ENCODE measurements around the gene ADAMTS17. TPM values are rescaled to one million over a fixed set of nuclear protein-coding genes. Genes with fewer than 3 reads are reported as not detected.

Gene ADAMTS17
- total RNA-seq, 1 donor from 2014 or later, result not detected

DNA sequence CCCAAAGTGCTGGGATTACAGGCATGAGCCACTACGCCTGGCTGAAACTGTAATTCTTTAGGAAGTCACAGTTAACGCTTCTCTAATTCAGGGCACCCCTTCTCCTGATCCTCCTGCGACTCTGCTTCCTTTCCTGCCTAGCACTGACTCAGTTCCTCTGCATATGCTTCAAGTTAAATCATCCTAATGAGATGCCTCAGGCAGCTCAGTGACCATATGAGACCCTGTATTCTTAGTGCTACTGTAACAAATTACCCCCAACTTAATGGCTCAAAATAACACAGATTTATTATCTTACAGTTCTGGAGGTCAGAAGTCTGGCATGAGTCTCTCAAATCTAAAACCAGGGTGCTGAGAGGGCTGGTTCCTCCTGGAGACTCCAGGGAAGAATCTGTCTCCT, 336.8 kb downstream of the ADAMTS17 start:
- no peak for DNase-seq (ENCODE audit: extremely low read depth, low read depth, low spot score)

DNA sequence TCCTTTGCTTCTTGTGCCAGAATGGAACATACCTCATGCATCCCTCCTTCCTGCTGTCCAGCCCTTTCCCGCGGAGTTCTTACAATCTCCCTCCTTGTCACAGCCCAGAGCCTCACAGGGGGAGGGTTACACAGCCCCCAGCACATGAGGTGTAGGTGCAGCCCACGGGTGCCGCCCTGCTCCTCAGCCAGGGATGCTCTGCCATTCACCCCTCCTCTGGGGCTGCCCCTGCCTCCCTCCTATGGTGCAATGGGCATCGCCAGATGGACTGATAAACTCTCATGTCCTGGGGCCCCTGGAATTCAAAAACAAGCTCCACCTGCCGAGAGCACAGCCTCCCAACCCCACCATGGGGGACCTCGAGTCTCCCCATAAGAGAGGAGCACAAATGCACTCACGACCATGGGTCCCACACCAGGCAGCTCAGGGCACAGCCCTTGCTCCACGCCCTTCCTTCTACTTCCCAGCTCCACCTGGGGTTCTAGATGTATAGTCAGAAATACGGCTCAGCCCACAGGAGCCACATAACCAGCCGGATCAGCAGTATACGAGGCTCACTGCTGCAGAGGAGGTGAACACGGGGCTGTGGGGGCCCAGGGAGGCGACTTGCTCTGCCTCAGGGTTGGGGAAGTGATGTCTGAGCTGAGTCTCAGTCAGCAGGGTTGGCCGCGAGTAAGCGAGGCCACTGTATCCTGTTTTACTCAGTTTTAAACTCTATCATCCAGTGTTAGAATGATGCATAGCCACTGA, 338.8 kb downstream of the ADAMTS17 start:
- DNase-seq (ENCODE audit: extremely low read depth, low read depth, low spot score), result no peak

DNA sequence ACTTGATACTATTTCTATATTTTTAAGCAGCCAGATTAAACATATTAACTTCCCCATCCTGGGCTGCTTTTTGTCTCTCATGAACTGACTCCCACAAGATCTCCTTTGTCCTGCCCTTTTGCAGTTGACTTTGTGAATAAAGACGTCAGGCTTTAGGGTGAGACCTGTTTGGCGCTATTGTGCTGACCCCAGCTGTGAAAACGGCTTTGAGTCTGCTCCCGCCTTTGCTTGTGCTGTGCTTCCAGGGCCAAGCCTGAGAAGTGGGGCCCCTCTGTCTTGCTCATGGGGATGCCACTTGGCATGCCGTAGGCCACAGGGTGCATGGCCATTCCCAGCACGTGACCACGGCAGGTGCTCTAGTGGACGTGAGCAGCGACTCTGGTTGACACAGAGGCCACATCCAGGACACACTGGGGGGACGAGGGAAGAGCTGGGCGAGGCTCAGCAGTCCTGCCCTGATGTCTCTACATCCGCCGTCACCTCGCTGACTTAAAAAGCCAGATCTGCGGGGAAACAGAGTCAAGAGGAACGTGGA, 339.6 kb downstream of the ADAMTS17 start:
- no peak for DNase-seq (ENCODE audit: extremely low read depth, low read depth, low spot score)

DNA sequence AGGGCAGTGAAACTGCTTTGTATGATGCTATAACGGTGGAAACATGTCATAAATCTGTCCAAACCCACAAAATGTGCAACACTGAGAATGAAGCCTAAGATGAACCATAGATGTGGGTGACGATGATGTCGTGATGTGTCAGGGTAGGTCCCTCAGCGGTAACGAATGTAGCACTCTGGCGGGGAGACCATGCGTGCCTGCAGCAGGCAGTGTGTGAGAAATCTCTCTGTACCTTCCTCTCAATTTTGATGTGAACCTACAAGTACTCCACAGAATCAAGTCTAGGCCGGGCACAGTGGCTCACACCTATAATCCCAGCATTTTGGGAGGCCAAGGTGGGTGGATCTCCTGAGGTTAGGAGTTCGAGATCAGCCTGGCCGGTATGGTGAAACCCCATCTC, 340.4 kb downstream of the ADAMTS17 start:
- no peak for DNase-seq (ENCODE audit: extremely low read depth, low read depth, low spot score)

DNA sequence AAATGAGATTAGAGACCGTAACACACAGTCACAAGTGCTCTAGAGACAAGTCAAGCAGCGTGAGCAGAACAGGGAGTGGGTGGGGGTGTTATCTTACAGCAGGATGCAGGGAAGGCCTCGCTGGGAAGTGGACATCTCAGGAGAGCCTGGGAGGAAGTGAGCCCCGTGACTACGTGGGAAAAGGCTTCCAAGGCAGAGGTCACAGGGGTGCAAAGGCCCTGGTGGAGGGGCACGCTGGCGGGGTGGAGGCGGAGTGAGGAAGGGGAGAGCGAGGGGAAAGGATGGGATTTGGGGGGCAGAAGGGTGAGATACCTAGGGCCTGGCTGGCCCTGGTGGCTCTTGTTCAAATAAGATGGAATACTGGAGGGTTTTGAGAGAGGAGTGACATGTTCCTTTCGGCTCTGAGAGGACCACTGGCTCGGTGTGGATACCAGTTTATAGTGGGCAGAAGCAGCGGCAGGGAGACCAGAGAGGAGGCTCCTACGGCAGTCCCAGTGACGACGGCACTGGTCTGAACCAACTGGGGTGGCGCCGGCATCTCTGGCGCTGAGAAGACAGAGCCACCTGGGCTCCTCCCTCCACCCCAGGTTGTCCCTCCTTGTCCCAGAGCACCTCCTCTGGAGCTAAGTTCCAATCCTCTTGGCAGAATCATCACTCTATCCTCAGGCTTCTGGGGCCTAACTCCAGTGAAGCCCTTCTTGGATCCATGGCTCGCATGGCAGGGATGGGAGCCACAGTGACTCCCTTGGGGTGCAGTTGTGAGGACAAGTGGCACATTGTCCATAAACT, 342.3 kb downstream of the ADAMTS17 start:
- no peak for DNase-seq (ENCODE audit: extremely low read depth, low read depth, low spot score)

DNA sequence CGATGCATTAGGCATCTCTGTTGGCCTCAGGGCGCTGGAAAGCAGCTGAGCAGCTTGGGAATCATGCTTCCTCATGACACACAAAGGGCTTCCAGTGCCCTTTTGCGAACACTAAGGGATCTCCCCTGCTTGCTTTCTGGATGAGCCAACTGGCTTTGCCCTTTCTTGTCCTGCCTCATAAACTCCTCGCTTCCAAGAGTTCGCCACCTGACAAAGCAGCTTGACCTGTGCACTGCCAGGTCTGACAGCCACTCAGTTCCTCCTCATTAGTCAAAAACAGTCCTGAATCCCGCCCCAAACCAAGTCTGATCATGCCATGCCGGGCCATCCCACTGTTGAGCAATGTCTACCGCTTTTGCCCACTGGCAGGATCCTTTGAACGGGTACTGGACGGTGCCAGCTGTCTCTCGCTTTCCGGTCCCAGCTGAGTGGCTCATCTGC, 343.1 kb downstream of the ADAMTS17 start:
- no peak for DNase-seq (ENCODE audit: extremely low read depth, low read depth, low spot score)

DNA sequence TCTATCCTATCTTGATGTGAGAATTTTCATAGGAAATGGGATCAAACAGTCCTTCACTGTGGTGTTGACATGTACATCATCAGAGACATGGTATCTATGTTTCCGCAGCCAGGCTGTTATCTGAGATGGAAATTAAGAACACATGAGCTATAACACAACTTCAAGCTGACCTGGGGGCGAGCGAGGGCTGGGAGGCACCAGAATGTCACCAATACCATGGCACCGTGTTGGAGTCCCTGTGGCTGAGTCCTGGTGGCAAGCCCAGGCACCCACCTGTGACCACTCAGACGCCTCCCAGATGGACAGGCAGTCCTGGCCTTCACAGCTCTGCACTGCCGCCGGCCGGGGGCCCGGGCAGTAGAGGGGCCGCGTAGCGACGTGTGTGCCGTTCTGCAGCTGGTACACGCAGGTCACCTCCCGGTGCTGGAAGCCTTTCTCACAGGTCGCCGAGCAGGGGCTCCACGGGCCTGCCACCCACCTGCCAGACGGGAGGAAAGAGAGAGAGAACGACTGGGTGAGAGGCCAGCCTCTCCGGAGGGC, 344.6 kb downstream of the ADAMTS17 start:
- DNase-seq (ENCODE audit: extremely low read depth, low read depth, low spot score), result no peak

DNA sequence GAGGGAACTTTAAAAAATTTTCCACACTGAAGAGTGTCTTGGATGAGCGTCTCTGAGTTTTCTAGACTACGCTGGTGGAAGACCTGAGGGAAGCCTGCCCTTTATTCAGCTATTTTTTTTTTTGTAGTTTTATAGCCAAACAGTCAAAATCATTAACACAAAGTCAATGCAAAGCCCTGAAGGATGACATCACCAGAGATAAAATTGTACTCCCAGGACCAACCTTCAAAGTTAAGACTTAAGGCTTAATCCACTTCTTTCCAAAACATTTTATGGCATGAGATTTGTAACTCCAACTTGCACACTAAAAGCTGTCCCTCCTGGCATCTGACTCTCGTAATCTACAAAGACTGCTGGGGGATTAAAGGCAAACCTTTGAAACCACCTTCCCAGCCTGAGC, 345.1 kb downstream of the ADAMTS17 start:
- DNase-seq (ENCODE audit: extremely low read depth, low read depth, low spot score), result no peak

DNA sequence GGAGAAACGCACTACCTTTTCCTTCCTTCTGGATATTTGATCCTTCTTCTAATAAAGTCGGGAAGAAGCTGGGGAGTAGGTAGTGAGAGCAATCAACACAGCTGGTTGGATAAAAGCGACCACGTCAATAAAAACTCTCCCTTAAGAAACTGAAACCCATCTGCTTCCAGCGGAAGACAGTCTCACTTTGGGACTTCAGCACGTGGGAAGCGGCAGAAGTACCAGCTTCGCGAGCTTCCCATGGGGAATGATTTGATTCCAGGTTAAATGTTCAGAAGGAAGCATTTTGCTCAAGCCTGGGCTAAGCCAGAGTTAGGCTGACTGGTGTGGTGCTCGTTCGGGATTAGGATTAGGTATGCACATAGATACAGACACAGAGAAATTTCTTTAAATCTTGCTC, 346.2 kb downstream of the ADAMTS17 start:
- no peak for DNase-seq (ENCODE audit: extremely low read depth, low read depth, low spot score)

DNA sequence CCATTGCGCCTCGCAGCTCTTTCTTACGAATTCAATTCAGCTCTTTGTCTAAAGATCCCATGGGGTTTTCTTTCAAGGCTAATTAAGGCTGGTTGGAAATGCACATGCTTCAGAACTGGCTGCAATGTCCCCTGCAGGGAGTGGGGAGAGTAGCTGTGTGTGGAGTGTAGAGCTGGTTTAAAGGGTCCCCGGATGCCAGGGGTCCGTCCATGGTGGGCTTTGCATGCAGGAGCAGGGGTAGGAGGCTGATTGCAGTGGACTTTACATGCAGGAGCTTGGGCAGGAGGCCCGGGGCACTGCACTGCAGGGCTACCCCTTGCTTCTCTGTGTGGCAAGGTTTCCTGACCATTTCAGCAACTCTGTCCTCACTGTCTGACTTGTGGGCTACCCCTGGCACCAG, 346.9 kb downstream of the ADAMTS17 start:
- DNase-seq (ENCODE audit: extremely low read depth, low read depth, low spot score), result no peak

DNA sequence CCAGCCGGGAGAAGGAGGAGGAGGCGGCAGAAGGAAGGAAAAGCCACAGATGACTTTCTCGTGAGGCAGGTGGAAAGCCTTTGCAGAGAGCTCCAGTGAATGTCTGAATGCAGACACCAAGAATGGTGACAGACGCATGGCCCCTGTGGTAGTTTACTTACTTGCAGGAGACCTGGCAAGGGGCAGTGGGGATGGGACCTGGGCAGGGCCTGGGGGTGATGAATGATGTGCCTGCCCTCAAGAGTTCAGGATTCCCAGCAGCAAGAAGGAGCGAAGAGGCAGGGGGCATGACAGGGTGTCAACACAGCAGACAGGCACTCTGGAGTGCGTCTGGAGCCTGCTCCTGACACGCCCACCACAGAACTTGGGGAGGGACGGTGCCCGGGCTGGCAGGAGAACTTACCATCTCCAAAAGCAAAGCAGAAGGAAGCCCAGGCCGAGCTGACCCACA, 348.1 kb downstream of the ADAMTS17 start:
- DNase-seq (ENCODE audit: extremely low read depth, low read depth, low spot score), result no peak

DNA sequence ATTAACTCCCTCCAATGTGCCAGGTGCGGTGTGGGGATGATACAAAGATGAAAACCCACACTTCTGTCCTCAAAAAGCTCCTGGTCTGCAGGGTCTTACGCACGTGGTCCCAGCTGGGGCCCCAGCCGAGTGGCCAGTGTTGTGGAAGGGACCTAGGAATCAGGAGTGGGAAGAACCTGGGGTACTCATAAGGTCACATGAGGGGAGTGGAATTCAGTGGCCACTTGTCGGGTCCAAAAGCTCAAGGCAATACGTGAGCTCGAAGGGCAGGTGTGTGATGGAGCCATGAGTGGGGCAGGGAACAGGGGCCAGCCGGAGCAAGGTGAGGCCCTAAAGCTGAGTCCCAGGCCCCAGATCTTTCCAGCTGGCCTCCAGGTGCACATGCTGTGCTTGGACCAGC, 348.5 kb downstream of the ADAMTS17 start:
- no peak for DNase-seq (ENCODE audit: extremely low read depth, low read depth, low spot score)

DNA sequence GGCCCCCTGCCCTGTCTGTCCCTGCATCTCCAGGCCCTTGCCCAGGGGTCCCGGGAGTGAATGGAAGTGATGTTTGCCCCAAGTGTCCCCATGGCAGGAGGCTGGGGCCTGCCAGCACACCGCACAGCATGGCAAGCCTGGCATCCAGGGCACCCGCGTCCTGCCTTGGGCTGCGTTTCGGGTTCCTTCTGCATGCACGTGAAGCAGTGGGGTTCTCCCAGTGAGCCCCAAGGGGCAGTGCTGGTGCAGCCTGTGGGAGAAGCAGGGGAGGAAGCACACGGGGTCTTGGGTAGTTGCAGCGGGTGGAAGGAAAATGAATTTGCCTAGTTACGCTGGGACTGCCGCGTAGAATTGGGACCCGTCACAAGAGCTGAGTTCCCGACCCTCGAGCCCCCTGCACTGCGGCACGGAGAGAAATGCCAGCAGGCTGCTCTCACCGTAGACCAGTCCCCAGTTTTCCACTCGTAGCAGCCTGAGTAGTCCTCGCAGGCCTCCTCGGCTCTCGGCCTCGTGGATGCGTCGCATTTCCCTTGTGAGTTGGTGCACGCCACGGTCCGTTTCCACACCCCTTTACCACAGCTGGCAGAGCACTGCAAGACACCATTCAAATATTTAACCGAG, 349.1 kb downstream of the ADAMTS17 start:
- no peak for DNase-seq (ENCODE audit: extremely low read depth, low read depth, low spot score)

DNA sequence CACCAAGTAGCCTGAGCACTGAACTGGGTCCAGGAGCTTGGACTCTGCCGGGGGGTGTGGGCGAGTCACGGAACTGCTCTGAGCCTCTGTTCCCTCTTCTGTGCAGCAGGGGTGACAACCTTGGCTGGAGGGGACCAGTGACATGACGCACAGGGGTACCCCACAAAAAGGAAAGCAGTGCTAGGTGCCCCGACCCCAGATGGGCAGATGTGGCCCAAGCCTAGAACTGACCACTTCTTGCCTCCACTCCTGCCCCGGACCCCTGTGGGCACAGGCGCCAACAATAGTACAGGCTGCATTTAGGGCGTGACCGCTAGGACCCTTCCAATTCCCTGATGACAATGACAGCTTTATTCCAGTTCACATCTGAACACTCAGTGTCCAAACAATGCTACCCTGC, 352.7 kb downstream of the ADAMTS17 start:
- DNase-seq (ENCODE audit: extremely low read depth, low read depth, low spot score), result no peak

DNA sequence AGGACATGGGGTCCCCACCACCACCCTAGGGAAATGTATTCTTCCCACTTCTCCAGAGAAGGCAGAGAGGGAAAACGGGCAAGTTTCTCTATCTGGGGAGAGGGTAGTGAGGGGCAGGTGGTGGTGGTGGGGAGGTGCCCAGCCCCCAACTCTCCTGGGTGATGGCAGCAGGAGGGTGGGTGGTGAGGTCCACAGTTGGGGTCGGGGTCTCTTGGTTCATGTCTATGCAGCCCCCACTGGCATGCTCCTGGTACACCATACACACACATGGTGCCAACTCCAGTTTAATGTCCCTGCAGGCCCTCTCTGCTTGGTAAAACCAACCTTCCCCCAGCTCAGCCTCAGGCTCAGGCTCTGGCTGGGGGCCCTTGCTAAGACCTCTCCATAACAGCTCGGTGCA, 354.1 kb downstream of the ADAMTS17 start:
- no peak for DNase-seq (ENCODE audit: extremely low read depth, low read depth, low spot score)

DNA sequence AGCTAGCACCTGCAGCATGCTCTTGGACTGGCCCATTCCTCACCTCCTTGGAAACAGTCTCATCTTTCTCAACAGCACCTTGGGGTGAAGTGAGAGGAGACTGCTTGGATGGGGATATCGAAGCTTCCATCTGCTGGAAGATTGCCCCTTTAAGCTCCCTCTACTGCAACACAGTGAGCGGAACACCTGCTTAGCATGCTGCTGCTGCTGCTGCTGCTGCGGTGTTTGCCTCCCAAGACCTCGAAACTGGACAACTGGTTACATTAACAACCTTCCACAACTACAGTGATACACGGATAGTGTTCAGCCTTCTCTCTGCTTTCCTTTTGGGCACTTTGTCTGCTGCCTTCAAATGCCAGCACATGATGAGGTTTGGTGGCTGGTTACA, 354.7 kb downstream of the ADAMTS17 start:
- DNase-seq (ENCODE audit: extremely low read depth, low read depth, low spot score), result no peak

DNA sequence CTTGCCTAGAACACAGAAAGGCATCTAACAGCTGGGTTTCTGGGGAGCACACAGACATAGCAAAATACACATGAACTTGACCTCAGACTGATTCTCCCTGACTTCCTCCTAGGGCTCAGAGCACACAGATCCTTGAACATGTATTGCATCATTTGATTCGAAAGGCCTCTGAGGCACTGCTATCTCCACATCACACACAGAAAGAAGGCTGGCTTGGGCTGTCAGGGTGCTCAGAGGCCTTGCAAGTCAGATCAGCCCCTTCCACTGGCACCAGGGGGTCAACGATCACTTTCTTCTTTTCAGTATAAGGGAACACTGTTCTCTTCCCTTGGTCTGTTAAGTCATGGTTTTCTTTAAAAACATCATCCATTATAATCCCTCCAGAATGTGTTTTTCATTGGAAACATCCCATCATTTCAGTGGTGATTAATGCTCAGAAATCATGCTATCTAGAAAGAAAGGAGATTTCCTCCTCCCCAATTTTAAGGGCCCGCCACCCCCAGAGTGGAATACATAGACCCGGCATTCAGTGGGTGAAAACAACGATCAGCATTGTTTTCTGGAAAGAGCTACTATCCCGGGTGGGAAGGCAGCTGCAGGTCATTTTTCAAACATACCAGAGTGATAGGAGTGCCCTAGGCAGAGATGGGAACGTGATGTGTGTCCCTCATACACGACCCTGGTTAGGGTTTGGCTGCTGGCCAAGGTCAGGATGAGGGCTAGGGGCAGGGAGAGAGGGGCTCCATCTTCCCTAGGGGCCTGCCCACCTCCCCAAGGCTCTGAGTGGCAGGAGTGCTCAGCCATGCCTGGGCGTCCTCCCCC, 355.3 kb downstream of the ADAMTS17 start:
- DNase-seq (ENCODE audit: extremely low read depth, low read depth, low spot score), result no peak

DNA sequence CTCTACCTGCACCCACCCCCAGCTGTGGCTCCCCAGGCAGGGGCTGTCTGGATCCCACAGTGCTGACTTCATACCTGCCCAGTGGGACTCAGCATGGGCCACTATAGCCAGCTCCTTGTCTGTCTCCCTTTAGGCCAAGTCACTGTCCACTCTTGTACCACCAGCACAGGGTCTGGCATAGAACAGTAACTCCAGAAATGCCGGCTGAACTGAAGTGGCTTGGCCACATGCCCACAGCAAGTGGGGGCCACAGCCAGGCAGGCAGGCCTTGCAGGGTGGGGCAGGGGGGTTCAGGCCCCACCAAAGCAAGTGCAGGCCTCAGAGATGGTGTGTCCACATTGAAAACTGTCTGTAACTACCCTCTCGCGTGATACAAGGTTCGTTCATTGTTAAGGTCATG, 355.9 kb downstream of the ADAMTS17 start:
- DNase-seq (ENCODE audit: extremely low read depth, low read depth, low spot score), result no peak

DNA sequence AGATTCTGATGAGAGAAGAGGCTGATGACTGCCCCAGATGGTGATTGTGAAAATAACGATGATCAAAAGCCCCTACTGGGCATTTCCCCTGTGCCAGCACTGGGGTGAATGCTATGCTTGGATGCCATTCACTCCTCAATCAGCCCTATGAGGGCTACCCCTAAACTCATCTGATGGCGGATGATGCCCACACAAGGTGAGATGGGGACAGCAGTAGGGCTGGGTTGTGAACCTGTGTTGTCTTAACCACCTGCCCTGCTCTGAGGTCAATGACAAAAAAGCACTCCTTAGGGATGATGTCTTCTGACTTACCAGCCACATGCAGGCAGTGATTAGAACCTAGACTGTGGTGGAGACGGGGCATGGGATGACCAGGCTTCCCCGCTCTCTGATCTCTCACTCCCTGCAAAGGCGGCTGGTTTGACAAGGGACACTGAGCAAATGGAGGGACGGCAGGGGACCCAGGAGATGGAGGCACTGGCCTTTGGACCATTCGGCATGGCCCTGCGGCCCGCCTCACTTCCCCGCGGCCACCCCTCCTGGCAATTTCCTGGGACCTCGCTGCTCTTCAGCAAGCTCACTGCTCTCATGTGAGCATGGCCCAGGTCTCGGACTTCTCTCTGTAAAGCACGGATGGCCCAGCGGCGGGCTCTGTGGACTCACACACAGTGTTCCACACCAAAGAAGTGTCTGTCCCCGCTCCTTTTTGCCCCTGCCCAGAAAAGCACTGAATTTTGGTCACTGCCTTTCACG, 357.1 kb downstream of the ADAMTS17 start:
- DNase-seq (ENCODE audit: extremely low read depth, low read depth, low spot score), result no peak

DNA sequence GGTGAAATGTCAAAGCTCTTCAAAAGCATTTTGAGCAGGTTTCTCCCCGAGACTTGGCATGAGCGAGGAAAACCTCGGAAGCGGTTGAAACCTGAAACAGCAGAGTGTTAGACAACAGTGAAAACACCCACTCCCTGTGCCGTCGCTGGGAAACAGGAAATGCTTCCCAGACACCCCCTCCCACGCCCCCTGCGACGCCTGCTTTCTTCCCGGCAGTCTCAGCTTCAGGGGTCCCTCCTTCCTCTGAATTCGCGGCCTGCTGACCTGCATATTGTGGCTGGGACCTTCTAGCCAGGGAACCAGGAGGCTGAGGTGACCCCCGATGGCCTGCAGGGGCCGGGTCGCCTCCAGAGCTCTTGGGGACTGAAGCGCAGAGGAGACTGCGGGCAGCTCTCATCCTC, 357.9 kb downstream of the ADAMTS17 start:
- no peak for DNase-seq (ENCODE audit: extremely low read depth, low read depth, low spot score)
